Panc1 (cell line): Measurements from ENCODE around the gene DST.

ENCODE experiments used
- POLR2AphosphoS5 ChIP-seq: IDR thresholded peaks from 2 replicates; pipeline ENCODE4 v1.6.1; 2012; ENCODE audit warnings: mild to moderate bottlenecking, low read depth, low read length, moderate library complexity
- TF ChIP-seq, protein P1 (sequence below): fragments of 450-650 bp; IDR thresholded peaks from 2 replicates; pipeline ENCODE4 v1.5.1; 2017; ENCODE audit warnings: mild to moderate bottlenecking

DNA sequence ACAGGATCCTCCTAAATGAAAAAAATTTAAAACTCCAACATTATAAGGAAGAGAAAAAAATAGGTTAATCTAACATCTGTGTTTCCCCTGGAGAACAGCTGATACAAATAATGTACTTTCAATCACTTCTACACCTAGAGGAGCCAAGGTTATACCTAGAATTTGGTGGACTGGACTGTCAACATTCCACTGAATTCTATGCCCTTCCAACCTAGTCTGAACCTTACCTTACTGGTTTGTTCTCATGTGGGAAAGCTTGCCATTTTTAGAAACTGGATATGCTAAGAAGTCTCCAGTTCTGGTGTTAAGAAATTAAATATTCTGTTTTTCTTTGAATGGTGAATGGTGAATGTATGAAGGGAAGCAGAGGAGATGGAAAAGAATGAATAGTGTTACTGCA is 162.4 kb downstream of the DST start:
- no peak for TF ChIP-seq POLR2AphosphoS5
- TF ChIP-seq, protein P1, sequence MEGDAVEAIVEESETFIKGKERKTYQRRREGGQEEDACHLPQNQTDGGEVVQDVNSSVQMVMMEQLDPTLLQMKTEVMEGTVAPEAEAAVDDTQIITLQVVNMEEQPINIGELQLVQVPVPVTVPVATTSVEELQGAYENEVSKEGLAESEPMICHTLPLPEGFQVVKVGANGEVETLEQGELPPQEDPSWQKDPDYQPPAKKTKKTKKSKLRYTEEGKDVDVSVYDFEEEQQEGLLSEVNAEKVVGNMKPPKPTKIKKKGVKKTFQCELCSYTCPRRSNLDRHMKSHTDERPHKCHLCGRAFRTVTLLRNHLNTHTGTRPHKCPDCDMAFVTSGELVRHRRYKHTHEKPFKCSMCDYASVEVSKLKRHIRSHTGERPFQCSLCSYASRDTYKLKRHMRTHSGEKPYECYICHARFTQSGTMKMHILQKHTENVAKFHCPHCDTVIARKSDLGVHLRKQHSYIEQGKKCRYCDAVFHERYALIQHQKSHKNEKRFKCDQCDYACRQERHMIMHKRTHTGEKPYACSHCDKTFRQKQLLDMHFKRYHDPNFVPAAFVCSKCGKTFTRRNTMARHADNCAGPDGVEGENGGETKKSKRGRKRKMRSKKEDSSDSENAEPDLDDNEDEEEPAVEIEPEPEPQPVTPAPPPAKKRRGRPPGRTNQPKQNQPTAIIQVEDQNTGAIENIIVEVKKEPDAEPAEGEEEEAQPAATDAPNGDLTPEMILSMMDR = no peak
